Glutamatergic neuron (in vitro differentiated cells): ENCODE data around the gene ZCCHC7. TPM values are rescaled to one million over a fixed set of nuclear protein-coding genes. Genes with fewer than 3 reads are reported as not detected.

ENCODE experiments used
- DNase-seq: peaks from one replicate; pipeline ENCODE4 v3.0.0; 2022
- H3K27ac Mint-ChIP-seq: one replicate; pipeline ENCODE4 v1.8.0; 2020; ENCODE audit warnings: mild to moderate bottlenecking, mixed read lengths, inconsistent platforms; ENCODE audit not compliant: unreplicated experiment
- H3K27me3 Mint-ChIP-seq: one replicate; pipeline ENCODE4 v1.8.0; 2020; ENCODE audit warnings: mild to moderate bottlenecking, moderate library complexity, mixed read lengths, inconsistent platforms; ENCODE audit not compliant: unreplicated experiment
- H3K36me3 Mint-ChIP-seq: one replicate; pipeline ENCODE4 v1.8.0; 2020; ENCODE audit warnings: mild to moderate bottlenecking, mixed read lengths, inconsistent platforms; ENCODE audit not compliant: unreplicated experiment
- H3K4me1 Mint-ChIP-seq: one replicate; pipeline ENCODE4 v1.8.0; 2020; ENCODE audit warnings: mild to moderate bottlenecking, low read depth, mixed read lengths, inconsistent platforms; ENCODE audit not compliant: unreplicated experiment
- H3K4me3 Mint-ChIP-seq: one replicate; pipeline ENCODE4 v1.8.0; 2020; ENCODE audit warnings: mild to moderate bottlenecking, mixed read lengths, inconsistent platforms; ENCODE audit not compliant: unreplicated experiment
- H3K9me3 Mint-ChIP-seq: one replicate; pipeline ENCODE4 v1.8.0; 2020; ENCODE audit warnings: mild to moderate bottlenecking, moderate library complexity, mixed read lengths, inconsistent platforms; ENCODE audit not compliant: unreplicated experiment
- total RNA-seq: library from RNA; stranded (reverse); fragmentation: NEBNext Ultra II Directional; extraction: Animal tissue kit (Norgen Biotek cat#: 25700); gene quantifications from one replicate; pipeline ENCODE4 v1.2.1, GENCODE V29; 2021; ENCODE audit not compliant: unreplicated experiment
- TF ChIP-seq, protein P1 (sequence below): fragments of 200-600 bp; sonication (generic); IDR thresholded peaks from one replicate; pipeline ENCODE4 v1.5.0; 2021; ENCODE audit not compliant: partially characterized antibody, unreplicated experiment

The ZCCHC7 gene
- total RNA-seq, 1 donor from 2014 or later = 31.1 TPM

DNA sequence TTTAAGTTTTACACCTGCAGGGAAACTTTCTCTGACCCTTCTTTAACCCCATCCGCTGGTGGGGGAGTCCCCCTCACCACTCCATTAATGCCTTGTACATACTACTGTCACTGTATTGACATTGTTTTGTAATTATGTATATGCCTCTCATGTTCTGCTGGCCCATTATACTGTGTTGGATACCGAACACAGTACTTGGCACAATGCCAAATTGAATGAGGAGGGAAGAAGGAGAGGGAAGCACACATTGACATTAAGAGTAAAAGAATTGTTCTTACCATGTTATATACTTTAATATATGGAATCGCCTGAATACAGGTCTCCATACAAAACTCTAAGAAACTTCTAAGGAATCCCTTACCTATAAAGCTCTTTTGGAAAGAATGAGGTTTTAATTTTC, 228.5 kb downstream of the ZCCHC7 start:
- peaks cover 3% of the 10 kb centered on the region for H3K27me3 Mint-ChIP-seq
- TF ChIP-seq, protein P1, sequence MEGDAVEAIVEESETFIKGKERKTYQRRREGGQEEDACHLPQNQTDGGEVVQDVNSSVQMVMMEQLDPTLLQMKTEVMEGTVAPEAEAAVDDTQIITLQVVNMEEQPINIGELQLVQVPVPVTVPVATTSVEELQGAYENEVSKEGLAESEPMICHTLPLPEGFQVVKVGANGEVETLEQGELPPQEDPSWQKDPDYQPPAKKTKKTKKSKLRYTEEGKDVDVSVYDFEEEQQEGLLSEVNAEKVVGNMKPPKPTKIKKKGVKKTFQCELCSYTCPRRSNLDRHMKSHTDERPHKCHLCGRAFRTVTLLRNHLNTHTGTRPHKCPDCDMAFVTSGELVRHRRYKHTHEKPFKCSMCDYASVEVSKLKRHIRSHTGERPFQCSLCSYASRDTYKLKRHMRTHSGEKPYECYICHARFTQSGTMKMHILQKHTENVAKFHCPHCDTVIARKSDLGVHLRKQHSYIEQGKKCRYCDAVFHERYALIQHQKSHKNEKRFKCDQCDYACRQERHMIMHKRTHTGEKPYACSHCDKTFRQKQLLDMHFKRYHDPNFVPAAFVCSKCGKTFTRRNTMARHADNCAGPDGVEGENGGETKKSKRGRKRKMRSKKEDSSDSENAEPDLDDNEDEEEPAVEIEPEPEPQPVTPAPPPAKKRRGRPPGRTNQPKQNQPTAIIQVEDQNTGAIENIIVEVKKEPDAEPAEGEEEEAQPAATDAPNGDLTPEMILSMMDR = no peak
- H3K4me3 Mint-ChIP-seq = no peak overlapping the region
- peaks cover 2% of the 10 kb centered on the region for H3K9me3 Mint-ChIP-seq
- H3K4me1 Mint-ChIP-seq = no peaks in the 10 kb centered on the region
- no peak overlapping the region for H3K27ac Mint-ChIP-seq
- peaks cover 5% of the 10 kb centered on the region for H3K36me3 Mint-ChIP-seq
- DNase-seq = no peak

DNA sequence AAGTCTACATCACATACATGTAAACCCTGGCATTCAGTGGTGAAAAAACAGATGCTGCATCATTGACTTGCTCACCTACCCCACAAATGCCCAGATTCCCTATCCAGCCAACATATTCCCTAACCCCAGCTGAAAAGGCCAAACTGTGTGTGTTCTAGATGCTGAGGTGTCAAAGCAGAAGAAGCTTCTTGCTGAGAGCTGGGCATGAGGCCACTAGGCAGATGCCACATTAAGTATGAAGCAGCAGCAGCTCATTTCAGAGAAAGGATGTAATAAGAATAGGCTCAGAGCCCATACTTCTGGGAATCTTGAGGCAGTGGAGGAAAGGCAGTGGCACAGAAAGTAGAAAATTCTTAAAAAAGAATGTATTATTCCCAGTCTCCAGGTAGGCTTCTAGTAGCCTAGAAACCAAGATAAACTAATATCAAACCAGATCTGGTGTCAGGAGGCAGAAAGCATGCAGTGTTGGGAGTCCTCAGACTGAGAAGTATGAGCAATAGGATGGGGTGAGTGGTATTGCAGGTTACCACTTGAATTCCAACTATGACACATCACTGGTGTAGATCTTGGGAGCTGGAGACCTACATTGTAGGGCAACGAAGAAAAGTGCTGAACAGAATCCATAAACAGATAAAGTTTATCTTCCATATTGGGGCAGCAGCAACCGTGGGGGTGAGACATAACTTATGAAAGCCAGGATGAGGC, 230.3 kb downstream of the ZCCHC7 start:
- TF ChIP-seq, protein P1 = no peak
- Mint-ChIP-seq H3K27me3 (peaks cover 1% of the 10 kb centered on the region), H3K9me3 (peaks cover 2% of the 10 kb centered on the region), H3K4me1 (no peaks in the 10 kb centered on the region), H3K36me3 (peaks cover 5% of the 10 kb centered on the region), H3K27ac (no peak overlapping the region), H3K4me3 (no peak overlapping the region)
- no peak for DNase-seq

DNA sequence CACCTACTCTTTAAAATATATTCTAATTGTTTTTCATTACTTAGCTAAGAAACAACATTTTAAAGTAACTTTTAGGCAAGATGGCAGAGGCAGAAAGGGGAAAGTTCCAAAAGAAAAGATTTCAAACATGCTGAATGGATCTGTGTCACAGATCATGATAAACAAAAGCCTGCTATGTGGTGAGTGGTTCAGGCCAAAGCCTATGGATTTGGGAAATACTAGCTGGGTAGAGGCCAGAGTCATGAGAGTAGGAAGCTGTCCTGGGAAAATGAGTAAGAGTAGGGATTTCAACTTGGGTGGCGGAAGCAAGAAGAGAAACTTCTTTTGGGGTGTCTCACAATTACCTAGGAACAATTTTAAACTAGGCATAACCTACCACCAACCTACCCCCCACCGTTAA, 233.4 kb downstream of the ZCCHC7 start:
- H3K4me1 Mint-ChIP-seq = no peaks in the 10 kb centered on the region
- H3K9me3 Mint-ChIP-seq = peaks cover 2% of the 10 kb centered on the region
- no peak overlapping the region for H3K4me3 Mint-ChIP-seq
- no peak overlapping the region for H3K27ac Mint-ChIP-seq
- H3K27me3 Mint-ChIP-seq = peaks cover 4% of the 10 kb centered on the region
- no peak for DNase-seq
- peaks cover 5% of the 10 kb centered on the region for H3K36me3 Mint-ChIP-seq
- TF ChIP-seq, protein P1 = no peak

DNA sequence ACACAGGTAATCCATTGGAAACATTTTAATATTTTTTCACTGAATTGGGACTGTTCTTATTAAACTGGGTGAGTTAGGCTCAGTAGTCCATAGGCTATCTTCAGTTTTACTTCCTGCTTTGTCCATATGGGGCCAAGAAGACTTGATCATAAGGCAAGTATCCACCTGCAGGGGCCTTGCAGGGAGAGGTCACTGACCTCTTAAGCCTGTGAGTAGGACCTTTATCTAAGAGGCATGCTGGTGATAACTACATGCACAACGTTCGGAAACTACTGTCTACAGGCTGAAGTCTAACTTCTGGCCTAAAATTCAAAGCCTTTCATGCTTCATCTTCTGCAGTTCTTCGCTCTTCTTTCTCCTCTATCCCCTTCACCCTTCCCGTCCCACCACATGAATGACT, 242.1 kb downstream of the ZCCHC7 start:
- Mint-ChIP-seq H3K27me3 (no peaks in the 10 kb centered on the region), H3K9me3 (peaks cover 1% of the 10 kb centered on the region), H3K4me1 (no peaks in the 10 kb centered on the region), H3K36me3 (no peaks in the 10 kb centered on the region), H3K27ac (no peak overlapping the region), H3K4me3 (no peak overlapping the region)
- no peak for DNase-seq
- TF ChIP-seq, protein P1 = no peak

DNA sequence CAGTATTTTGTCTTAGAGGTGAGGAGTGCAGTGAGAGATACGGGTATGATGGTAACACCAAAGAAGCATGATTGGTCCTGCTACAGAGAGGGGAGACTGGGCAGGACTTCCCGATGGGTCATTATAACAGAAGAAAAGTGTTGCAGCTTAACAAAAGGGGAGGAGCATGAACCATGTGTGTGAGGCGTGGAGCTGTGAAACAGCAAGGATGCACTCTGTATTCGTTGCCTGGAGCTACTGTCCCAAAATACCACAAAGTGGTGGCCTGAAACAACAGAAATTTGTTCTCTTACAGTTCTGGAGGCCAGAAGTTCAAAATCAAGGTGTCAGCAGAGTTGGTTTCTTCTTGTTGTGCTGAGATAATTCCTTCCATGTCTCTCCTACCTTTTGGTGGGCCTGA, 242.8 kb downstream of the ZCCHC7 start:
- H3K36me3 Mint-ChIP-seq = no peaks in the 10 kb centered on the region
- no peaks in the 10 kb centered on the region for H3K4me1 Mint-ChIP-seq
- no peak for DNase-seq
- H3K9me3 Mint-ChIP-seq = peaks cover 1% of the 10 kb centered on the region
- H3K4me3 Mint-ChIP-seq = no peak overlapping the region
- TF ChIP-seq, protein P1 = no peak
- no peaks in the 10 kb centered on the region for H3K27me3 Mint-ChIP-seq
- no peak overlapping the region for H3K27ac Mint-ChIP-seq
